ENCODE data around the gene RAD51C. TPM values are rescaled to one million over a fixed set of nuclear protein-coding genes. Genes with fewer than 3 reads are reported as not detected.

Gene RAD51C
- total and polyA plus RNA-seq, 9 of the 15 experiments (the other 6 are each of a cell fraction or from before 2014, with no cell fraction given) = 93.9 to 341 (median 135) TPM

- TF ChIP-seq MLX (CRISPR knock-in tag; conservative IDR thresholded peaks at IDR 0.05) (no peak), JUNB (CRISPR knock-in tag; conservative IDR thresholded peaks at IDR 0.05) (no peak), ELF4 (CRISPR knock-in tag; IDR thresholded peaks at IDR 0.05) (no peak), IRF9 (tag; IDR thresholded peaks at IDR 0.05) (no peak), SNAPC5 (CRISPR knock-in tag; IDR thresholded peaks at IDR 0.05) (no peak), TEAD1 (CRISPR knock-in tag; IDR thresholded peaks at IDR 0.05) (0 out of 4 replicates have a peak, but pooled peaks of 1 of the 2 experiments have one; percentile 18), NFIC (IDR thresholded peaks at IDR 0.05) (peak; percentile 45; the same call in 1 of the 2 replicates), LEF1 (IDR thresholded peaks at IDR 0.05) (no peak), MAFG (tag; conservative IDR thresholded peaks at IDR 0.05) (no peak), MECOM (CRISPR knock-in tag; IDR thresholded peaks at IDR 0.05) (no peak), TARDBP (IDR thresholded peaks at IDR 0.05) (no peak), RBBP5 (IDR thresholded peaks at IDR 0.05; ENCODE audit: borderline replicate concordance, insufficient read depth, low read length, poor library complexity, severe bottlenecking) (peak; percentile 51), ATF7 (IDR thresholded peaks at IDR 0.05) (peak; percentile 63), RFX1 (IDR thresholded peaks at IDR 0.05) (peak; percentile 95), BRCA1 (IDR thresholded peaks at IDR 0.05) (no peak), BRCA1 (CRISPR knock-in tag; IDR thresholded peaks at IDR 0.05) (0 out of 2 replicates have a peak, but pooled peaks have one; percentile 13), XRCC4 (IDR thresholded peaks at IDR 0.05; ENCODE audit: extremely low read depth, insufficient read depth, insufficient read length) (no peak), TRIM24 (IDR thresholded peaks at IDR 0.05) (no peak), TFAM (CRISPR knock-in tag; conservative IDR thresholded peaks at IDR 0.05) (no peak), STAT6 (CRISPR knock-in tag; IDR thresholded peaks at IDR 0.05) (no peak), ZNF121 (CRISPR knock-in tag; conservative IDR thresholded peaks at IDR 0.05) (0 out of 2 replicates have a peak, but pooled peaks have one; percentile 20), ZSCAN29 (IDR thresholded peaks at IDR 0.05) (no peak), FOXO4 (CRISPR knock-in tag; IDR thresholded peaks at IDR 0.05) (no peak), SRSF3 (IDR thresholded peaks at IDR 0.05; ENCODE audit: insufficient read depth, low read length) (no peak), NFRKB (IDR thresholded peaks at IDR 0.05; ENCODE audit: low read depth) (no peak)
Measured at GRCh38 chr17:58755577-58756245, 63.3 kb downstream of the RAD51C start, which contains the start of gene PPM1E (continued).

All from K562 (cell line).